Kidney epithelial cell (primary cell): ENCODE results near the gene ZDHHC11. TPM values are rescaled to one million over a fixed set of nuclear protein-coding genes. Genes with fewer than 3 reads are reported as not detected.

ENCODE experiments used
- DNase-seq: peaks from one replicate; pipeline ENCODE4 v3.0.0-alpha.2; 2010; ENCODE audit warnings: low read depth
- H3K27me3 ChIP-seq: 2 replicates; pipeline ENCODE4 v1.6.0; 2011; ENCODE audit warnings: low read length; ENCODE audit not compliant: control insufficient read depth, insufficient read depth
- H3K36me3 ChIP-seq: 2 replicates; pipeline ENCODE4 v1.5.1; 2011; ENCODE audit warnings: low read length; ENCODE audit not compliant: control insufficient read depth, insufficient read depth
- H3K4me3 ChIP-seq: 2 replicates; pipeline ENCODE4 v1.5.1; 2011; ENCODE audit warnings: low read depth, mild to moderate bottlenecking, control low read depth, low read length
- CTCF ChIP-seq: IDR thresholded peaks from 2 replicates; pipeline ENCODE4 v1.5.1; 2011; ENCODE audit warnings: mild to moderate bottlenecking, moderate library complexity, low read length, control low read depth, inconsistent platforms; ENCODE audit not compliant: insufficient read depth, poor library complexity, severe bottlenecking
- total RNA-seq: library from RNA; depleted of rRNA; stranded (reverse); fragments of >200 nt; gene quantifications from 2 replicates; pipeline ENCODE4 v1.2.3, GENCODE V29; 2015

The ZDHHC11 gene
- total RNA-seq, 1 donor from 2014 or later: 1.3 TPM

DNA sequence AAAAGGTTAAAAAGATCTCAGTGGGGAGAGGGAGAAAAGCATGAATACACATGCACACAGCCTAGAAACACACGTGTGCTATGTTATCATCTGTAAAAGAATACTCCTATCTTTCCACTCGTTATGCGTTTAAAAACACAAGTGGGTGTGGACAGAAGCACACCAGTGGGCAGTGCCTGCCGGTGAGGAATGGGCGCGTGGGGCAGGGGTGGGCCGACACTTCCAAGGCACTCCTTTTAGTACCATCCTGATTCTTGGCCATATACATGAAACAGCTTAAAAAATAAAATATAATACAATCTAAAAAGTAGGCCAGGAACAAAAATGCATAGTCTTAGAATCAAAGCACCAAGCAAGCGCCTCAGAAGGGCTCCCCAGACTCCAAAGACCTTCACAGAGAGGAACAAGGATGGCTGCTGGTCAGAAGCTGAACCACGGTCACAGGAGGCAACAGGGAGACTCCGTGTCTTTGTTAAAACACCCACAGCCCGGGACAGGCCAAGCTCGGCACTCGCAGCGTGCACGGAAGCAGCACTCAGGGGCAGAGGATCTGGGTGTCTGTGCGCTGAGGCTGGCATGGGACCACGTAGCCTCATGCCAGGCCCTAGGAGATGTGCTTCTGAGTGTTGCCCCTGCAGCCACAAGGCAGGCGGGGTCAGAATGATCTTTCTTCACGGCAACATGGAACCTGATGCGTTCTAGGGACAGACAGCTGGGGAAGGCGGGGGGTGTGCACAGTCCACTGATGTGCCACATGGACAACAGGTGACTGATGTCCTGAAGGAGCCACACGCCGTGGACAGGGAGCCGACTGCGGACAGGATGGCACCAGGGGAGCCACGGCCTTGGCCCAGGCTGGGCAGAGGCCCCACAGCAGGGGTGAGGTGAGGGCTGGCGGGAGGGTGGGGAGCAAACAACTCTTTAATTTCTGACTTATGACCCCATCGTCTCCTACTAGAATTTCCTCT, 25.9 kb upstream of the ZDHHC11 start:
- Histone ChIP-seq H3K4me3 (no peak overlapping the region), H3K27me3 (no peaks in the 10 kb centered on the region), H3K36me3 (peaks cover 2% of the 10 kb centered on the region)
- no peak for DNase-seq
- TF ChIP-seq CTCF: no peak

GRCh38 chr5:875931-876330, 25.1 kb upstream of the ZDHHC11 start:
- H3K27me3 ChIP-seq: no peaks in the 10 kb centered on the region
- no peak for TF ChIP-seq CTCF
- no peak for DNase-seq
- H3K36me3 ChIP-seq: peaks cover 3% of the 10 kb centered on the region
- no peak overlapping the region for H3K4me3 ChIP-seq

GRCh38 chr5:873328-873727, 22.5 kb upstream of the ZDHHC11 start:
- TF ChIP-seq CTCF: no peak
- no peak for DNase-seq
- Histone ChIP-seq H3K27me3 (no peaks in the 10 kb centered on the region), H3K4me3 (no peak overlapping the region), H3K36me3 (peaks cover 5% of the 10 kb centered on the region)

- Histone ChIP-seq H3K36me3 (peaks cover 5% of the 10 kb centered on the region), H3K27me3 (no peaks in the 10 kb centered on the region), H3K4me3 (no peak overlapping the region)
- no peak for DNase-seq
- no peak for TF ChIP-seq CTCF
These were observed 21.5 kb upstream of the ZDHHC11 start for GRCh38 chr5:872301-872700.

GRCh38 chr5:871596-872298, 21.0 kb upstream of the ZDHHC11 start:
- DNase-seq: no peak
- peaks cover 3% of the 10 kb centered on the region for H3K36me3 ChIP-seq
- no peak for TF ChIP-seq CTCF
- no peak overlapping the region for H3K4me3 ChIP-seq
- H3K27me3 ChIP-seq: no peaks in the 10 kb centered on the region
